HL-60 (cell line): Measurements from ENCODE around the gene ZNF598.

ENCODE experiments used
- DNase-seq, 2 experiments: peaks; one replicate each; pipeline ENCODE4 v3.0.0-alpha.2; 2010 to 2020; ENCODE audit warnings: low read depth in 1 of 2, low spot score in 1 of 2
- H3K27ac ChIP-seq: fragments of 250-450 bp; sonication (Bioruptor Pico); replicated peaks from 2 replicates; pipeline ENCODE4 v1.5.1; 2020; ENCODE audit warnings: mild to moderate bottlenecking, moderate library complexity
- H3K27me3 ChIP-seq: fragments of 250-450 bp; sonication (Bioruptor Pico); 2 replicates; pipeline ENCODE4 v1.5.1; 2021; ENCODE audit warnings: mild to moderate bottlenecking, moderate library complexity; ENCODE audit not compliant: insufficient read depth, poor library complexity, severe bottlenecking
- H3K4me3 ChIP-seq: replicated peaks from 2 replicates; pipeline ENCODE4 v1.5.1; 2011; ENCODE audit warnings: mild to moderate bottlenecking, control low read depth, low read length; ENCODE audit not compliant: insufficient read depth
- CTCF ChIP-seq: IDR thresholded peaks from one replicate; pipeline ENCODE4 v1.5.1; 2011; ENCODE audit warnings: low read length, control low read depth, inconsistent platforms; ENCODE audit not compliant: insufficient read depth
- GABPA ChIP-seq: IDR thresholded peaks from 2 replicates; pipeline ENCODE4 v1.6.1; 2012; ENCODE audit warnings: low read depth
- POLR2AphosphoS5 ChIP-seq: IDR thresholded peaks from 2 replicates; pipeline ENCODE4 v1.6.1; 2012; ENCODE audit warnings: low read depth
- REST ChIP-seq: IDR thresholded peaks from 2 replicates; pipeline ENCODE4 v1.6.1; 2012; ENCODE audit warnings: low read depth; ENCODE audit not compliant: insufficient replicate concordance
- SPI1 ChIP-seq: IDR thresholded peaks from 2 replicates; pipeline ENCODE4 v1.6.1; 2012; ENCODE audit warnings: low read depth, mild to moderate bottlenecking, borderline replicate concordance

ZNF598 gene

GRCh38 chr16:1990101-1990350 is 19.6 kb downstream of the ZNF598 start:
- no peak for DNase-seq
- H3K4me3 ChIP-seq, result no peak overlapping the region
- no peak for TF ChIP-seq CTCF
- TF ChIP-seq GABPA, result no peak
- TF ChIP-seq SPI1, result no peak
- no peak for TF ChIP-seq POLR2AphosphoS5
- no peak for TF ChIP-seq REST
- peaks cover 26% of the 10 kb centered on the region for H3K27me3 ChIP-seq
- no peak overlapping the region for H3K27ac ChIP-seq

GRCh38 chr16:1989209-1990100 is 20.2 kb downstream of the ZNF598 start, which contains the start of gene SYNGR3:
Gene SYNGR3, plus strand, starts transcription at chr16:1989970. Its CDS starts 133 bp downstream, at chr16:1990103.
- TF ChIP-seq REST (no peak), SPI1 (no peak), CTCF (no peak), GABPA (no peak), POLR2AphosphoS5 (no peak)
- no peak for DNase-seq
- no peak within 1 kb of the TSS; the same call in 1 of the 2 replicates for H3K4me3 ChIP-seq

GRCh38 chr16:1987198-1987597 is 22.4 kb downstream of the ZNF598 start:
- peaks cover 36% of the 10 kb centered on the region for H3K27me3 ChIP-seq
- no peak overlapping the region for H3K4me3 ChIP-seq
- no peak for DNase-seq
- TF ChIP-seq CTCF (no peak), POLR2AphosphoS5 (no peak), REST (no peak), GABPA (no peak), SPI1 (no peak)
- no peak overlapping the region for H3K27ac ChIP-seq

More at GRCh38 chr16:1989209-1990100, 20.2 kb downstream of the ZNF598 start, which contains the start of gene SYNGR3:
- H3K27ac ChIP-seq, result no peak within 1 kb of the TSS
- peaks cover 26% of the 10 kb centered on the region for H3K27me3 ChIP-seq
